Left cardiac atrium (tissue), 4 donors: Measurements from ENCODE around the gene VARS2. TPM values are rescaled to one million over a fixed set of nuclear protein-coding genes. Genes with fewer than 3 reads are reported as not detected.
"Not testable (repeated sequence)": the region's sequence is repeated elsewhere in the genome, so short reads cannot be mapped to it uniquely, and the experiment has no call there.

Experiments used
- ATAC-seq, 2 donors: fragments of 200-7000 bp; cut with Tn5 transposase; one replicate each; pipeline ENCODE4 v1.9.1; 2020; ENCODE audit warnings: mild to moderate bottlenecking in 2 of 2, moderate library complexity in 2 of 2
- DNase-seq: peaks from one replicate; pipeline ENCODE4 v3.0.0-alpha.2; 2020
- intact Hi-C, 2 donors: fragments of 100-400 bp; cut with DNase I; formaldehyde crosslinking; loops; one replicate each; pipeline versions ENCODE4 v1.14.1 to v1.15.1; 2022 to 2023
- total RNA-seq, 2 donors: library from RNA; stranded (reverse); fragmentation: NEBNext Ultra II Directional; extraction: Animal tissue kit (Norgen Biotek cat#: 25700); gene quantifications; one replicate each; pipeline ENCODE4 v1.2.1, GENCODE V29; 2021
- donor health status: DM: no; HTN: yes; CAD: no.
- donor health status: DM: no; HTN: yes; CAD: no; lungs with severe emphysema.
- donor health status: DM: yes; HTN: yes; CAD: no.
- donor health status: Dilated cardiomyopathy.

The VARS2 gene
- total RNA-seq, 2 donors from 2014 or later, result 14.0 to 18.7 TPM

DNA sequence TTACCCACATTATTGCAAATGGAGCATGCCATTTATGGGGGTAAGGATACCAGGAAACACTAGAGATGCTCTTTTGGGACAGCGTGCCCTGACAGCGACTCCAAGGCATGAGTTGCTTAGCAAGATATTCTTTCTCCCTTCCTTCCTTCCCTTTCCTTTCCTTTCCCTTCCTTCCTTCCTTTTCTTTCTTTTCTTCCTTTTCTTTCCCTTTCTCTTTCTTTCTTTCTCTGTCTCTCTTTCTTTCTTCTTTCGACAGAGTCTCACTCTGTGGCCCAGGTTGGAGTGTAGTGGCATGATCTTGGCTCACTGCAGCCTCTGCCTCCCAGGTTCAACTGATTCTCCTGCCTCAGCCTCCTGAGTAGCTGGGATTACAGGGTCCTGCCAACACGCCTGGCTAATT is 30.0 kb downstream of the VARS2 start:
- intact Hi-C loops, result no loop called here
- DNase-seq, result no peak
- no peak for ATAC-seq

DNA sequence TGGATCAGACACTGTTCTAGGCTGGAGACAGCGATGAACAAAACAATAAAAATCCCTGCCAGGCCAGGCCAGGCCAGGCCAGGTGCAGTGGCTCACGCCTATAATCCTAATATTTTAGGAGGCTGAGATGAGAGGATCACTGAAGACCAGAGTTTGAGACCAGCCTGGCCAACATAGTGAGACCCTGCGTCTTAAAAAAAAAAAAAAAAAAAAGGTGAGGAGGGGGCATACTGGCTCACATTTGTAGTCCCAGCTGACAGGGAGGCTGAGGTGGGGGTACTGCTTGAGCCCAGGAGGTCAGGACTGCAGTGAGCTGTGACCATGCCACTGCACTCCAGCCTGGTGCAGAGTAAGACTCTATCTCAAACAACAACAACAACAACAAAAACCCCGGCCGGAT is 31.2 kb downstream of the VARS2 start:
- intact Hi-C loops, result no loop called here
- DNase-seq (no peak), ATAC-seq (no peak)

DNA sequence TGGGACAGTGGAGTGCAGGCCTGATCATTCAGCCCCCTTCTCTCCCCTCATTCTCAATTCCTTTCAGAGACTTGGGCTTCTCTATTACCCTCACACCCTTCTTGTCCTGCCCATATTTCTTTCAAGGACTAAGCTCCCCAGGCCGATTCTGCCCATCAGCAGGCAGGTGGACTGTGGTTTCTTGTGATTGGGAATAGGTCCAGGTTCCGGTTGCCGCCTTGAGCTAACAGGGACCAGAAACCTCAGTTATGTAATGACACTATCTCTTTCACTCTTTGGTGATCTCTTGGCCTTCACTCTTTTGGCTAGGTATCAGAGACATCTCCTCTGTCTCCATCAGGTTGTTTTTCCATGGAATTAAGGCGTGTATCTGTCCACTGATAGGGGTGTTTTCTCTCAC is 33.2 kb downstream of the VARS2 start:
- ATAC-seq, result peak in 1 of 2 donors; percentile 49
- intact Hi-C loops, result no loop called here
- DNase-seq, result no peak

DNA sequence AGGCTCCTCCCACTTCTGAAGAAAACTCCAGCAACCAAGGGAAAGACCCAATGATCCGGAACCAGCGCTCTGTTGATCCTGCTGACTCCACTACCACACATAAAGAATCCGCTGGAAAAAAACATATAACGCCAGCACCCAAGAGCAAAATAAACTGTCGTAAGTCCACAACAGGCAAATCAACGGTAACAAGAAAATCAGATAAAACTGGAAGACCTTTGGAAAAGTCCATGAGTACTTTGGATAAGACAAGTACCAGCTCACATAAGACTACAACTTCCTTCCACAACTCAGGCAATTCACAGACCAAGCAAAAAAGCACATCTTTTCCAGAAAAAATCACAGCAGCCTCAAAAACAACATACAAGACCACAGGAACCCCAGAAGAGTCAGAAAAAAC is 34.8 kb downstream of the VARS2 start:
- intact Hi-C loops, result no loop called here
- DNase-seq, result no peak
- no peak for ATAC-seq

DNA sequence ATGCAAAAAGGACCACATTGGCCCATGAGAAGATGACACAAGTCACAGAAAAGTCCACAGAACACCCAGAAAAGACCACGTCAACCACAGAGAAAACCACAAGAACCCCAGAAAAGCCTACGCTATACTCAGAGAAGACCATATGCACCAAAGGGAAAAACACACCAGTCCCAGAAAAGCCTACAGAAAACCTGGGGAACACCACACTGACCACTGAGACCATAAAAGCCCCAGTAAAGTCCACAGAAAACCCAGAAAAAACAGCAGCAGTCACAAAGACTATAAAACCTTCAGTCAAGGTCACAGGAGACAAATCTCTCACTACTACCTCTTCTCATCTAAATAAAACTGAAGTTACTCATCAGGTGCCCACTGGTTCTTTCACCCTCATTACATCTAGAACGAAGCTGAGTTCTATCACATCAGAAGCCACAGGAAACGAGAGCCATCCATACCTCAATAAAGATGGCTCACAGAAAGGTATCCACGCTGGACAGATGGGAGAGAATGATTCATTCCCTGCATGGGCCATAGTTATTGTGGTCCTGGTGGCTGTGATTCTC is 38.0 kb downstream of the VARS2 start:
- intact Hi-C loops, result no loop called here
- no peak for DNase-seq
- ATAC-seq, result no peak

DNA sequence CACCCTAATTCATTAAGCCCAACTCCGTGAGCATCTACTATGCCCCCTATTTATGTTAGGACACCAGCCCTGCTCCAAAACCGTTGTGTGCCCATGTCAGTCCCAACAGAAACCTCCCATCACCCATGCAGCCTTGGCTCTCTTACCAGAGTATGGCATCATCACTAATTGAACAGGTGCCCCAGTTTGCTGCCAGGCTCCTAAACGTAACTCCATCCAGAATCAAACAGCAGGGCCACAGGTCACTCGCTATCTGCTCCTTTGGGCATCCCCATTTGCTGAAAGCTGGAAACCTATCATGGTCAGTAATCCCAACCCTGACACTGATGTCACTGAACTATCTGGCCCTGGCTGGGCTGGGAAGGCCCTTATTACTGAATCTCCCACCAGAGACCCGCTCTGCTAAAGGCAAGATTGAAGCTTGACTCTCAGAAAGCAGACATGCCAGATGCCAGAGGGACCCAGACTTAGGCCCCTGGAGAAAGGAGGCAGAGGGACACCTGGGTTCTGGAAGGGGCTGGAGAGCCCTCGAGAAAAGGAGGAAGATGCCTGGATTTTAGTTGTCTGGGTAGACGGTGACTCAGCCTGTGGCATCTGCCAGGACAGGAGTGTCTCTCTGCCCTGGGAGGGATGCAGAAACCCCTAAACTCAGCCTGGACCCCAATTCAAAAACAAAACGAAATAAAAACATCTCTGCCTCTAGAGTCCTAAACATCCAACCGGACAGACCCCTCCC is 40.8 kb downstream of the VARS2 start:
- intact Hi-C loops, result no loop called here
- ATAC-seq, result peak in 1 of 2 donors; percentile 41
- no peak for DNase-seq

DNA sequence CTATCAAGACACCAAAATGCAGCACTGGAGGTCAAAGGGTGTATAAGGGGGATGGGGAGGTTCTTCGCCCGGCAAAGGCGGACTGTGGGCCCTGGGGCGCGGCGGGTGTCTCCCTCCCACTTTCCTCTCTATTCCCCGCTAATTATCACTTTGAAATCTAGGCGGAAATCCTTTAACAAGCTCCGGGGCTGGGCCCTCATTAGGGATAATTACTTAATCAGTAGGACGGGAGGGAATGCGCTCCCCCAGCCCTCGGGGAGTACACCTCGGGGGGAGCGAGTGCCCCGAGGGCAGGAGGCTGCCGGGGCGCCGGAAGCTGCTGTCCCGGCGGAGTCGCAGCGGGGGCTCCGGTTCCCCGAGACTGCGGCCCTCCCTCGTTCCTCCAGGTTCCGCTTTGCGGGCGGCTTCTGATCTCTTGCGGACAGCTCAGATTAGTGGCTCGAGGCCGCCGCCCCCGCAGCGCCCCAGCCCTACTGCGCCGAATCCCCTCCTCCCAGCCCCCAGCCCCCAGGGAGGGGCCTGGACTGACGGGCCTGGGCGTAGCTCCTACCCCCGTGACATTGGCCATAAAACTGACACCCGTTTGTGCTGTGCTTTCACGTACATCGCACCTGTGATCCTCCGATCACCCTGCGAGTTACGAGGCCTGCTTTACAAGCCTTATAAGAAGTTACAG is 41.5 kb downstream of the VARS2 start:
- DNase-seq (peak; percentile 86), ATAC-seq (peak; percentile 89 to 92)
- intact Hi-C loops, result no loop called here

DNA sequence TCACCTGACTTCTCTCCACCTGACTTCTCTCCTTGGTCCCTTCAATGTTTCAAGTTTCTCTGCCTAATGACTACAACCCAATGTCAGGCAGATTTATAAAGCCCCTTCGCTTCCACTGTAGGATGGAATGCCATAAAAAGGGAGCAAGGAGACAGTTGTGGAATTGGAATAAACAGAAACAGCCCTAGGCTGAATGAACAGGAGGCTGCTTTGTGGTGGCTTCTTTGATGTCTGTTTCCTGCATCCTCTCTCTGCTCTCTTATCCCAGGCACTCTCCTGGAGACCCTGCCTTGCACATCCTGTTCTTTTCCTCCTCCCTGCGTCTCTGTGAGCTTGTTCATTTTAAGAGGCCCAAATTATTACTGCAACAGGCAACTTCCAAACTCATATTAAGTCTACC is 43.7 kb downstream of the VARS2 start:
- intact Hi-C loops, result no loop called here
- no peak for ATAC-seq
- DNase-seq, result no peak

DNA sequence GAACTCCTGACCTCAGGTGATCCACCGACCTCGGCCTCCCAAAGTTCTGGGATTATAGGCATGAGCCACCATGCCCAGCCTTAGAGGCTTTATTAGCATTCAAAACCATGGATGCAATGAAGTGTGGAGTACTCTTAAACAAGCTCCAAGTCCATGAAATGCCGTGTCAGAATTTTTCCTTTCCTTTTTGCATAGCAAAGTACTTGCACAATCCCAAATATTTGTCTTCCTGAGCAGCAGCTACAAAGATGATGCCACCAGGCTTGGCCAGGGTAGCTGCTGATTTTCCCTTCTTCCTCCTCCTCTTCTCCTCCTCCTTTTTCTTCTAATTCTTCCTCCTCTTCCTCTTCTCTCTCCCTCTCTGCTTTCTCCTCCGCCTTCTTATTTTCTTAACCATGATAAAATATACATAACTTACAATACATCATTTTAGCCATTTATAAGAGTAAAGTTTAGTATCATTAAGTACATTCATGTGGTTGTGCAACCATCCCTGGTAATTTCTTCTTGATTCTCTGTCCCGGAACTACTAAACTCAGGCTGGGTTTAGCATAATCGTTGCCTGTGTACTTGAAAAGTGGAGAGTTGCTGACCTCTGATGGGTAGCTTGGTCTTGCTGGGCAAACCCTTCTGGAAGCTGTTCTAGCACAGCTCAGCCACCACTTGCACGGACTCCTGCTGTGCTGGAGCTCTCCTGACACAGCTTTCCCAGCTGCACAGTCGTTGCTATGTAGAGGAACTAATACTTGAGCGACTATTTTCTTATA is 47.1 kb downstream of the VARS2 start:
- intact Hi-C loops, result no loop called here
- peak in 1 of 2 donors; percentile 28 for ATAC-seq

DNA sequence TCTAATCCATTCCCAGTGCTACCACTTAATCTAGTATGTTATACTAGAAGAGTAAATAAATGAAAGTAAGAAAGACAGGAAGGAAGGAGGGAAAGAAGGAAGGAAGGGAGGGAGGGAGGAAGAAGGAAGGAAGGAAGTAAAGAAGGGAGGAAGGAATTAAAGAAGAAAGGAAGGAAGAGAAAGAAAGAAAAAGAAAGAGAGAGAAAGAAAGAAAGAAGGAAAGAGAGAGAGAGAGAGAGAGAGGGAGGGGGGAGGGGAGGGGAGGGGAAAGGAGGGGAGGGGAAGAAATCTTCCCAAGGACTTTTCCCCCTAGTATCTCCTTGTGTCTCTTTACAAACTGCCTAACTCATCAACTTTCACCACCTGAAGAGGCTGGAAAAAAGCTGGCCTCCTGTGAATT is 48.7 kb downstream of the VARS2 start:
- no peak for ATAC-seq
- intact Hi-C loops, result no loop called here
- no peak for DNase-seq

More for the DNA sequence above, 47.1 kb downstream of the VARS2 start:
- DNase-seq, result no peak

DNA sequence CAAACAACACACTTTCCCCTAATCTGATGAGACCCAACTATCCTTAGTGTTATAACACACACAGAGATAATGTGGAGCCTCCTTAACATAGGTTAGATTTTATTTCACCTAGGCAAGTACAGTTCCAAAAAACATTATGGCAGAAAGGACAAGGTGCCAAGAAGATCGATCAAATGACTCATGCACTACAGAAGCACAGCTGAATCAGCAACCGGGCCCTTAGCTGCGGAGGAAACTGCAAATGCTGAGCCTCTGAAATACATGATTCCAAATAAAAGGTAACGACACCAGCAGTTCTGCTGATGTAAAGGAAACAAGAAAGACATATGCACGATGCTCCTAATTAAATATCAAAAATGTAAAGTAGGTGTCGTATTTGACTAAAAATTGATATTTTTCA is 49.6 kb downstream of the VARS2 start:
- intact Hi-C loops, result no loop called here
- ATAC-seq (no peak), DNase-seq (no peak)

DNA sequence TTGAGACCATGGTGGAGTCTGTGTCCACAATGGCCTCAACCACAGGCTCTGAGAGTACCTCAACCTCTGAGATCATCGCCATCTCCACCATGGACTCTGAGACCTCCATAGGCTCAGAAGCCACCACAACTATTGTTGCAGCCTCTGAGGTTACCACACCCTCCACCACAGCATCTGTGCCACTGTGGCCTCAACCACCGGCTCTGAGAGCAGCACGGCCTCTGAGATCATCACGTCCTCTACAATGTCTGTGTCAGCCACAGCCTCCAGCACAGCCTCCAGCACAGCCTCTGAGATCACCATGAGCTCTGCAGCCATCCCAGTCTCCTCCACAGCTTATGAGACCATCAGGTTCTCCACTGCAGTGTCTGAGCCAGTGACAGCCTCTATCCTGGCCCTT is 50.0 kb downstream of the VARS2 start:
- intact Hi-C loops, result no loop called here
- DNase-seq (no peak), ATAC-seq (no peak)

DNA sequence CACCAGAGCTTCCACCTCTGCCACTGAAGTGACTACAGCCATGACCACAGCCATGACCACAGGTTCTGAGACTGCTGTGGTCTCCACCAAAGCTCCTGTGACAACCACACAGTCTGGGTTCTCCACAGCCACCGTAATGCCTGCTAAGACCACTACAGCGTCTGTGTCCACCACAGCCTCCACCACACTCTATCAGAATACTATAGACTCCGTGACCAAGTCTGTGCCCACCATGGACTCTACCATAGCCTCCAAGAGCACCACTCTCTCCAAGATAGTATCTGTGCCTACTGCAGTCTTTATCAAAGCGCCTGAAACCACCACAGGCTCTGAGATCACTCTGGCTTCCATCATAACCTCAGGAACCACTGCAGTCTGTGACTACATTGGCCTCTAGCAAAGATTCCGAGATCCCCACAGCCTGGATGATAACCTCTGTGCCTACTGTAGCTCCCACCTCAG is 51.1 kb downstream of the VARS2 start:
- ATAC-seq, result no peak
- no peak for DNase-seq
- intact Hi-C loops, result no loop called here

DNA sequence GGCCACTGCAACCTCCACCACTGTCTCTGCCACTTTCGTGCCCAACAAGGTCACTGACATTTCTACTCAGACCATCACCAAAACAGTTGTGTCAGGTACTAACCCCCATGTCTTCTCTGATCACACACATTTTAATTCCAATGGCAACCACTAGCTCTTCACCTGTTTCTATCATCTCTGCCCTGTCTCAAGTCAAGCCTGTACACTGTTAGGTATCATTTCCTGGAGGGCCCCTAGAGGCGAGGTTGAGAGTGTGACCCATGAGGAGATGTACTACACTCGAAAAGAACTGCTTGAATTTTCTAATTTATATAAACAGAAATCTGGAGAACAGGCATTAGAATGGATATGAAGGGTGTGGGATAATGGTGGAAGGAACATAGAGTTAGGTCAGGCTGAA is 52.1 kb downstream of the VARS2 start:
- no peak for ATAC-seq
- intact Hi-C loops, result no loop called here
- DNase-seq, result no peak

DNA sequence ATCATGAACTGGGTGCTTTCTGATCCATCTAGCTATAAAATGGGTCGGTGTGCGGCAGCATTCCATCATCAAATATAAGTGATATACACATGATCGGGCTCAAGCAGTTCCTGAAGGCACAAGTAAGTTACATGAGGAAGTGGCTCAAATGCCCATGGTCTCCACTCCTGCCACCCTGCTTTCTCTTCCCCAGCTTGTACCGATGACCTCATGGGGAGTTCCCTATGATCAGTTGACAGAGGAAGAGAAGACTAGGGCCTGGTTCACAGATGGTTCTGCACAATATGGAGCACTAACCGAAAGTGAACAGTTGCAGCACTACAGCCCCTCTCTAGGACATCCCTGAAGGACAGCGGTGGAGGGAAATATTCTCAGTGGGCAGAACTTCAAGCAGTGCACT is 55.1 kb downstream of the VARS2 start:
- DNase-seq, intact Hi-C loops, ATAC-seq: not testable (repeated sequence)

DNA sequence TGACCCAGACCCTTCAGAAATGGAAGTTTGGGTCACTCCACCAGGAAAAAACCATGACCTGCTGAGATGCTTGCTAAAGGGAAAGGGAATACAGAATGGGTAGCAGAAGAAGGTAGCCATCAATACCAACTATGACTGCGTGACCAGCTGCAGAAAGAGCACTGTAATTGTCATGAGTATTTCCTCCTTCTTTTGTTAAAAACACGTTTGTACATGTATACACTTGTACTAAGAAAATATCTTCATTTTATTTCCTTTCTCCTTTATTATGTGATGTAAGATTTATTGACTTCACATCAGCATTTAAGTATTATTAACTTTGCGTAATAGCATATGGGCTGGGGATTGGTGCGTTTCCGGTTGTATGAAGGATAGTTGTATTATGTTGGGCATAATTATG is 56.9 kb downstream of the VARS2 start:
- ATAC-seq (no peak), DNase-seq (no peak)
- intact Hi-C loops, result no loop called here

DNA sequence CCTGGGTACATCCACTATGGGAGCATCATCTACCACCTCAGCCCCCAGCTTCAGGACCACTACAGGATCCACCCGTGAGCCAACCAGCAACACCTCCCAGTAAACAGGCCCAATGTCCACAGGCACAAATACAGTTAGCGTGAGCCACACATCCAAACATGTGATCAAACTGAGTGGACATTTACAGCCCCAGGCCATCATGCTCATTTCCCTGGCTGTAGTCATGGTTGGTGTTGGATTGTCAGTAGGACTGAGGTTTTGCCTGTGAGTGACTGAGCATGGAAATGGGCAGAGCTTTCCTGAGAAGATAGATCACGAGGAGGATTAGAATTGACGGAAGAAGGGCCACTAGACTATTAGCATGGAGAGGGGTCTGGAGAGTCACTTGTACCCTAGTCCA is 58.8 kb downstream of the VARS2 start:
- ATAC-seq (no peak), DNase-seq (no peak)
- intact Hi-C loops, result no loop called here

DNA sequence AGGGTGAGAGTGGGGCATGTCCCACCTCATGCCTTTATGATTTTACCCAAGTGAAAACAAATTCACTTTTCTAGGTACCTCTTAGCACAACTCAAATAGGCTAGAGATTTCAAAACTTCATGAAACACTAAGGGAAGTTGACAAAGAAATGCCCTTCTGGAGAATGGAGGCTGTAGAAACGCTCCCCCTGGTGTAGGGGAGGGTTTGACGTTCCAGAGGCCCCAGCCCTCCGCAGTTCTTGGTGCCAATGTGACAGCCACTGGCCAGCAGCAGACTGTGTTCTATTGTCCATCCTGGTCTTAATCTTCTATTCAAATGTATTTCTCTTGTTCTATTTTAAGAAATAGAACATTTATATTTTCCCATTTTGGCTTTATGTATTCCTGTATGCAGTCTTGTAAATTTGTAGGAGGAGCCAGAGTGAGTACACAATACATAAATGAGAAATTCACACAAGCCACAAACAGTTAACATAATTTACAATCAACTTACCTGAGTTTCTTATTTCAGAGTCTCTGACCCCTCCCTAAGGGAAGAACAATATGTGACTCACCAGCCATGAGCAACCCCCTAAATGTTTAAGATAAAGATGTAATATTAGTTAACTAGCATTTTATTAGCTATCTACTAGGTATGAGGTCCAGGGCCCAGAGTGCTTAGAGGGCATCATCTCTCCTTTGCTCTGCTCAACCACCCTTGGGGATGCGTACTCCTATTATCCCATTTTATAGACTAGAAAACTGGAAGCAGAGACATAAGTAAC is 60.6 kb downstream of the VARS2 start:
- no peak for ATAC-seq
- DNase-seq, result no peak
- intact Hi-C loops, result no loop called here
